HL-60 (cell line): Measurements from ENCODE around the gene UBE2E2.

Source experiments
- DNase-seq, 2 experiments: peaks; one replicate each; pipeline ENCODE4 v3.0.0-alpha.2; 2010 to 2020; ENCODE audit warnings: low read depth in 1 of 2, low spot score in 1 of 2
- H3K27ac ChIP-seq: fragments of 250-450 bp; sonication (Bioruptor Pico); replicated peaks from 2 replicates; pipeline ENCODE4 v1.5.1; 2020; ENCODE audit warnings: mild to moderate bottlenecking, moderate library complexity
- H3K27me3 ChIP-seq: fragments of 250-450 bp; sonication (Bioruptor Pico); 2 replicates; pipeline ENCODE4 v1.5.1; 2021; ENCODE audit warnings: mild to moderate bottlenecking, moderate library complexity; ENCODE audit not compliant: insufficient read depth, poor library complexity, severe bottlenecking
- H3K4me3 ChIP-seq: replicated peaks from 2 replicates; pipeline ENCODE4 v1.5.1; 2011; ENCODE audit warnings: mild to moderate bottlenecking, control low read depth, low read length; ENCODE audit not compliant: insufficient read depth
- CTCF ChIP-seq: IDR thresholded peaks from one replicate; pipeline ENCODE4 v1.5.1; 2011; ENCODE audit warnings: low read length, control low read depth, inconsistent platforms; ENCODE audit not compliant: insufficient read depth
- GABPA ChIP-seq: IDR thresholded peaks from 2 replicates; pipeline ENCODE4 v1.6.1; 2012; ENCODE audit warnings: low read depth
- POLR2AphosphoS5 ChIP-seq: IDR thresholded peaks from 2 replicates; pipeline ENCODE4 v1.6.1; 2012; ENCODE audit warnings: low read depth
- REST ChIP-seq: IDR thresholded peaks from 2 replicates; pipeline ENCODE4 v1.6.1; 2012; ENCODE audit warnings: low read depth; ENCODE audit not compliant: insufficient replicate concordance
- SPI1 ChIP-seq: IDR thresholded peaks from 2 replicates; pipeline ENCODE4 v1.6.1; 2012; ENCODE audit warnings: low read depth, mild to moderate bottlenecking, borderline replicate concordance
- long read RNA-seq: library from polyadenylated mRNA; unstranded; transcript quantifications from one replicate; pipeline ENCODE4 v2.0.0, GENCODE V29; 2020

The UBE2E2 gene
- long read RNA-seq, partial matches to known transcripts = 1 of 5 reads
- long read RNA-seq, other reads (novel, unspliced or antisense) = 2 of 5 reads

- H3K27me3 ChIP-seq = no peaks in the 10 kb centered on the region
- peak within 1 kb of the TSS; percentile 93 for H3K4me3 ChIP-seq
- H3K27ac ChIP-seq = peak within 1 kb of the TSS; percentile 75
- TF ChIP-seq CTCF (no peak), REST (no peak), GABPA (no peak), SPI1 (no peak), POLR2AphosphoS5 (peak; percentile 13; the same call in 1 of the 2 replicates)
- DNase-seq = peak; percentile 32 to 58
Measured at GRCh38 chr3:23202921-23203707, at the start of gene UBE2E2. Gene UBE2E2, plus strand, starts transcription at chr3:23203327.

DNA sequence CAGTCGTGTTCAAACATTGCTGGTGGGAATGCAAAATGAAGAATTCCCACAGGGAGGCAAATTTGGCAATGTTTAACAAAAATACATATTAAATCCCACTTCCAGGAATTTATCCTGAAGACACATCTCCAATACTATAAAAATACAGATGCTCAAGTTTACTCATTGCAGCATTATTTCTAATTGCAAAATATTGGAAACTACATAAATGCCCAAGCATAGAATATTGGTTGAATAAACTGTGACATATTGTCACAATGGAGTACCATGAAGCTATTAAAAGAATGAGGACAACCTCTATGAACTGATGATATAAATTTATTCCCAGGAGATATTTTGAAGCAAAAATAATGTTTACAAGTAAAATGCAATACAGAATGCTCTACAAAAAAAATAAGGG is 49.7 kb upstream of the UBE2E2 start:
- H3K27ac ChIP-seq = no peak overlapping the region
- no peak for TF ChIP-seq CTCF
- TF ChIP-seq GABPA = no peak
- TF ChIP-seq SPI1 = no peak
- no peak for TF ChIP-seq REST
- no peak for TF ChIP-seq POLR2AphosphoS5
- no peak overlapping the region for H3K4me3 ChIP-seq
- no peak for DNase-seq
- no peaks in the 10 kb centered on the region for H3K27me3 ChIP-seq

DNA sequence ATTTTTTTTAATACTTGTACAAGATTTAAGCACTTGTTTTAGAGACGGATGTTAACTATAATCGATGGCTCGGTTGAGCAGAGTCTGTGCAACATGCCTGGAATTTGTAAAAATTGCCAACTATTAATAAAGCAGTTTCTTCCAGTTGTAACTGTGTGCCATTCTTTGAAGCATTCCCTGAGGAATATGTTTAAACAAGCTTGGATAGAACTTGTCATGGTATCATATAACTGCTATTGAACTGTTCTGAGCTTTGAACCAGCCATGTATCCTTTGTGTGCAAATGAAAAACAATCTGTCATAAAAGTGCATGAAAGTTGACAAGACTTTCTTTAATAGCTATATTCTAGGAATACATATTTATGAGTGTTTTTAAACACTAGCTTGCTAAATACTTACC is 45.8 kb upstream of the UBE2E2 start:
- H3K27me3 ChIP-seq = no peaks in the 10 kb centered on the region
- no peak overlapping the region for H3K27ac ChIP-seq
- TF ChIP-seq POLR2AphosphoS5 (no peak), CTCF (no peak), REST (no peak), SPI1 (no peak), GABPA (no peak)
- no peak overlapping the region for H3K4me3 ChIP-seq
- DNase-seq = no peak
